Adrenal gland (tissue), 12 donors: ENCODE results near the gene KPNA5. TPM values are rescaled to one million over a fixed set of nuclear protein-coding genes. Genes with fewer than 3 reads are reported as not detected.
"Not testable (repeated sequence)": the region's sequence is repeated elsewhere in the genome, so short reads cannot be mapped to it uniquely, and the experiment has no call there.

Experiments used
- DNase-seq, 7 donors: peaks; one replicate each; pipeline ENCODE4 v3.0.0-alpha.2; 2019 to 2020
- H3K27ac ChIP-seq, 5 donors: fragments of 200-600 bp; sonication (generic) in 4 of 5; 1 replicate in 3 of 5; 2 replicates in 2 of 5; pipeline versions ENCODE4 v1.5.1 to v1.8.0; 2016 to 2020; ENCODE audit warnings: mild to moderate bottlenecking in 1 of 5
- H3K27me3 ChIP-seq: fragments of 200-600 bp; 2 replicates; pipeline ENCODE4 v1.8.0; 2021
- H3K36me3 ChIP-seq, 2 donors: fragments of 200-600 bp; replicated peaks in 1 of 2; 1 replicate in 1 of 2; 2 replicates in 1 of 2; pipeline versions ENCODE4 v1.5.1 to v1.8.0; 2018 to 2022
- H3K4me1 ChIP-seq, 2 donors: fragments of 200-600 bp; replicated peaks in 1 of 2; 1 replicate in 1 of 2; 2 replicates in 1 of 2; pipeline versions ENCODE4 v1.5.1 to v1.8.0; 2018 to 2021
- H3K4me3 ChIP-seq, 4 donors: fragments of 200-600 bp; sonication (generic) in 3 of 4; one replicate each; pipeline ENCODE4 v1.5.1; 2016 to 2018
- H3K9me3 ChIP-seq, 3 donors: fragments of 200-600 bp; sonication (generic) in 1 of 3; replicated peaks in 1 of 3; 1 replicate in 2 of 3; 2 replicates in 1 of 3; pipeline versions ENCODE4 v1.5.1 to v1.8.0; 2016 to 2021
- CTCF ChIP-seq, 6 experiments: fragments of 450-650 bp in 4 of 6; fragments of 200-600 bp in 2 of 6; sonication (generic) in 1 of 6; IDR thresholded peaks; 1 replicate in 5 of 6; 2 replicates in 1 of 6; pipeline versions ENCODE4 v1.5.1 to v1.8.0; 2016 to 2021; ENCODE audit warnings: antibody characterized with exemption in 6 of 6, mild to moderate bottlenecking in 2 of 6, moderate library complexity in 1 of 6
- POLR2A ChIP-seq, 2 donors: fragments of 450-650 bp; IDR thresholded peaks; one replicate each; pipeline ENCODE4 v1.6.1; 2017; ENCODE audit warnings: antibody characterized with exemption in 2 of 2, mild to moderate bottlenecking in 2 of 2, moderate library complexity in 1 of 2
- WGBS, 4 donors: extraction: QIAGEN DNeasy Blood & Tissue Kit in 2 of 4; methylation state at CpG; one replicate each; pipeline versions ENCODE4 v1.1.5 to v1.1.7; 2013 to 2017; 5-methylcytosine and 5-hydroxymethylcytosine counted together
- intact Hi-C, 2 donors: fragments of 100-400 bp; cut with DNase I; formaldehyde crosslinking; loops; one replicate each; pipeline versions ENCODE4 v1.14.1 to v1.15.0; 2022 to 2023
- polyA plus RNA-seq, 3 donors: library from polyadenylated mRNA; stranded (reverse); fragments of 200-250 nt in 2 of 3; fragments of 350-450 nt in 1 of 3; fragmentation: Illumina TruSeq in 1 of 3; extraction: RNeasy Lipid Tissue Mini Kit (QIAGEN cat#74804) in 1 of 3; gene quantifications; one replicate each; pipeline ENCODE4 v1.2.3, GENCODE V29; 2013 to 2014
- total RNA-seq, 9 donors: library from RNA; depleted of rRNA in 4 of 9; stranded (reverse); fragments of >200 nt in 4 of 9; fragments of 120-200 nt in 1 of 9; fragmentation: NEBNext Ultra II Directional in 1 of 9; extraction: Animal tissue kit (Norgen Biotek cat#: 25700) in 1 of 9; gene quantifications; one replicate each; pipeline versions ENCODE4 v1.1.0 to v1.2.4, GENCODE V29; 2013 to 2023
- donor health status: healthy with polysubstance abuse.
- donor health status: Bipolar disorder and iron deficiency.
- donor health status: DM: yes; HTN: yes; CAD: no.
- donor health status: DM: no; HTN: no; CAD: no.
- donor health status: DM: no; HTN: no; CAD: no.
- donor health status: DM: yes; HTN: yes; CAD: no.

The KPNA5 gene
- total and polyA plus RNA-seq, 12 donors = 2.7 to 31.6 (median 9.0) TPM

- intact Hi-C loops = no loop called here
- DNase-seq = no peak
- Histone ChIP-seq H3K36me3 (peaks cover 0 to 9% of the 10 kb centered on the region in 2 donors), H3K4me3 (no peak overlapping the region), H3K27me3 (no peaks in the 10 kb centered on the region), H3K27ac (no peak overlapping the region), H3K4me1 (peaks cover 0 to 25% of the 10 kb centered on the region in 2 donors), H3K9me3 (no peaks in the 10 kb centered on the region)
- WGBS, 4 donors = 94 to 100% (median 98%) methylated on average over 1 of the region's 1 CpG
- TF ChIP-seq CTCF (IDR thresholded peaks at IDR 0.05) (no peak), POLR2A (IDR thresholded peaks at IDR 0.05) (no peak)
Observed at GRCh38 chr6:116662202-116662601, 18.8 kb upstream of the KPNA5 start.

DNA sequence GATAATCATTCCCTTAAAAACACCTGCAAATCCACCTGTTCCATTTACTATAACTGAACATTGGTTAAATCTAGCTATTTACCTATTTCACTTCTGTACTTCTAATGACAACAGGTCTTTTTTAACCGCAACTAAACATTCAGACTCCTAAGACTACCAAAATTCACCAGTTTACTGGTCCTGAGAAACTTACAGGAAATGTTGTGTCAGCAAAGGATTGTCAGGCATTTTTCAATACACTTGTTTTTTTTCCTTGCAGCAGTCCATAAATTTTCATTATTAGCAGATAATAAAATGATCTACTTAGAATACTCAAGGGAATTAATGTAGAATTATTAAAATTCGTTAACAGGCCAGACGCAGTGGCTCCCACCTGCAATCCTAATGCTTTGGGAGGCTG, 17.7 kb upstream of the KPNA5 start:
- TF ChIP-seq POLR2A (IDR thresholded peaks at IDR 0.05) (no peak), CTCF (IDR thresholded peaks at IDR 0.05) (no peak)
- DNase-seq = no peak
- no peak overlapping the region for H3K27ac ChIP-seq
- no peaks in the 10 kb centered on the region for H3K9me3 ChIP-seq
- intact Hi-C loops = no loop called here
- H3K4me1 ChIP-seq = peaks cover 6 to 34% of the 10 kb centered on the region in 2 donors
- H3K4me3 ChIP-seq = no peak overlapping the region
- no peaks in the 10 kb centered on the region for H3K27me3 ChIP-seq
- H3K36me3 ChIP-seq = no peaks in the 10 kb centered on the region
- WGBS, 4 donors = 92 to 97% (median 94%) methylated on average over 3 of the region's 3 CpGs

GRCh38 chr6:116664169-116664568, 16.8 kb upstream of the KPNA5 start:
- DNase-seq, H3K27me3 ChIP-seq, H3K27ac ChIP-seq, H3K4me3 ChIP-seq, H3K9me3 ChIP-seq, H3K36me3 ChIP-seq, intact Hi-C loops: not testable (repeated sequence)
- H3K4me1 ChIP-seq = peaks cover 6 to 34% of the 10 kb centered on the region in 2 donors
- WGBS, 4 donors = 96 to 100% (median 98%) methylated on average over 2 of the region's 2 CpGs

DNA sequence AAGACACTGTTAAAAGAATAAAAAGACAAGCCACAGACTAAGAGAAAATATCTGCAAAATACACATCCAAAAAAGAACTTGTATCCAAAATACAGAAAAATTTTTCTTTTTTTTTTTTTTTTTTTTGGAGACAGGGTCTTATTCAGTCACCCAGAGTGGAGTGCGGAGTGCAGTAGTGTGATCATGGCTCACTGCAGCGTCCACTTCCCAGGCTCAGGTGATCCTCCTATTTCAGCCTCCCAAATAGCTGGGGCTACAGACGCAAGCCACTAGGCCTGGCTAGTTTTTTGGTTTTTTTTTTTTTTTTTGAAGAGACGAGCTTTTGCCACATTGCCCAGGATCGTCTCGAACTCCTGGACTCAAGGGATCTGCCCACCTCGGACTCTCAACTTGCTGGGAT, 15.5 kb upstream of the KPNA5 start:
- WGBS, 4 donors = 90 to 94% (median 92%) methylated on average over 7 of the region's 7 CpGs

More for the DNA sequence above, 15.5 kb upstream of the KPNA5 start:
- H3K4me1 ChIP-seq = peaks cover 6 to 34% of the 10 kb centered on the region in 2 donors
- no peak for TF ChIP-seq POLR2A (IDR thresholded peaks at IDR 0.05)
- no peak for TF ChIP-seq CTCF (IDR thresholded peaks at IDR 0.05)
- H3K36me3 ChIP-seq = no peaks in the 10 kb centered on the region
- H3K27ac ChIP-seq = no peak overlapping the region
- no peaks in the 10 kb centered on the region for H3K27me3 ChIP-seq
- H3K4me3 ChIP-seq = no peak overlapping the region
- H3K9me3 ChIP-seq = no peaks in the 10 kb centered on the region
- intact Hi-C loops = no loop called here
- no peak for DNase-seq
